Activated T-helper 1 cell treated with Interleukin-2 at 50 U/mL for 16 hours (primary cell): Measurements from ENCODE around the gene C6orf62.
"Not testable (repeated sequence)": the region's sequence is repeated elsewhere in the genome, so short reads cannot be mapped to it uniquely, and the experiment has no call there.

ENCODE experiments used
- DNase-seq: peaks from one replicate; pipeline ENCODE4 v3.0.0-alpha.2; 2020; ENCODE audit warnings: low read depth

C6orf62 gene

DNA sequence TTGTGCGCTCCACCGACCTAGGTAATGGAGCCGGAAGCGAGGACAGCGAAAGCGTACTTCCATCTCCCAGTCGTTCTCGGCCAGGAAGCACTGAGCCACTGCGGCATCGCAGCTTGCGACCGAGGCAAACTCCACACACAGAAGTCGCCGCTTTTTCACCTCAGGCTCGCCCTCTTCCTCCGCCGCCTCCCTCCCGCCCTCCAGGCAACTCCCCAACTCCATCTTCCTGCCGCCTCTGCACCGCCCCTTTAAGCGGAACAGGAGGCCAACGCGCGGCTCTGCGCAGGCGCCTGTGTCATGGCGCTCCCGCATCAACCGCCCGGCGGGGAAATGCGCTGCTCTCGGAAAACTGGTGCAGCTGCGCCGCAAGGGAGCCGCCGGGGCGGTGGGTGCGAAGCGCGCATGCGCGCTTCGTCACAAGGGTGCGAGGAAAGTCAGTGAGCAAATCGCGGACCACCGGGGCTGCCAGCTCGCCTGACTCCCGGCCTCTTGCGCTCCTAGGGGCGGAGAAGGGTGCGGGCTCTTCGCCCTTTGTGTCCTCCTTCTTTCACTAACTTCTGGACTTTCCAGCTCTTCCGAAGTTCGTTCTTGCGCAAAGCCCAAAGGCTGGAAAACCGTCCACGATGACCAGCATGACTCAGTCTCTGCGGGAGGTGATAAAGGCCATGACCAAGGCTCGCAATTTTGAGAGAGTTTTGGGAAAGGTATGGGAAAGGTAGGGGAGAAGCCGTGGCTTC lies 52.1 kb downstream of the C6orf62 start, which contains the start of the genes ACOT13 and TDP2:
Gene ACOT13, plus strand, starts transcription at position 437 of the 737 bp plus-strand sequence. Its CDS starts 187 bp downstream, at position 624.
Gene TDP2, minus strand, starts transcription at position 259 of the 737 bp plus-strand sequence. Its CDS starts 37 bp downstream, at position 222.
- peak; percentile 96 for DNase-seq

- peak; percentile 20 for DNase-seq
These were observed 52.8 kb downstream of the C6orf62 start for GRCh38 chr6:24666097-24666640.

DNA sequence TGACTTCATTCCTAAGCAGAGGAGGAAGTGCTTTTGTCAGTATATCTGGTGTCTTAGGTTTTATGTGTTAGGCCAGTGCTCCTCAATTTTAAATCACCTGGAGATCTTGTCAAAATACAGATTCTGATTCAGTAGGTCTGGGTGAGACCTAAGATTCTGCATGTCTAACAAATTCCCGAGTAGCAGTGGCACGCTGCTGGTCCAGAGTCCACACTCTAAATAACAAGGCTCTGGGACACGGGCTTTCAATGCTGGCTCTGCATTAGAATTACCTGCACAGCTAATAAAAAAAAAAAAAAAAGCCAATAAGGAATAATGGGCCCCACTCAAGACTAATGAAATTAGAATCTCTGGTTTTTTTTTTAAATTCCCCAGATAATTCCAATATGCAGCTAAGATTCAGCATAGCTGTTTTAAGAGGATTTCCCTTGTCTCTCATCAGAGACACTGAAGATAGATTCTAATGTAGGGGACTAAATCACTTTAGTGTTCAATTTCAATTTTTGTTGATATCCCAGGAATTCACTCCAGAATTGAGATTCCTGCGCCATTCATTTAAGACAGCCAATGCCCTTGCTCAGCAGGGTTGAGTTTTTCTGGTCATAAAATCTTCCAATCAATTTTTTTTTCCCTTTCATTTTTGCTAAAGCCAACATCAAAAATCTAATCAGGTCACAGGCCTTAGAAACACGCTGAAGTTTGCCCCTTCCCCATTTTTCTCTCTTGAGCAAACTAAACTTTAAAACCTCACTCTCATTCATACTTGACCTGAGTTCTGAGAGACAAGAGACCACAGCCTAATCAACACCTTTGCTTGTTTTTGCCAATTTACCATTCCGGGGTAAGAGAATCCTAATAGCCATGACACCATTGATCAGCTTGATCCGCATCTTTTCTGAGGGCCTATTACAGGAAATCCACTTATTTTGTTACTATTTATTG lies 54.6 kb downstream of the C6orf62 start:
- DNase-seq = no peak

DNA sequence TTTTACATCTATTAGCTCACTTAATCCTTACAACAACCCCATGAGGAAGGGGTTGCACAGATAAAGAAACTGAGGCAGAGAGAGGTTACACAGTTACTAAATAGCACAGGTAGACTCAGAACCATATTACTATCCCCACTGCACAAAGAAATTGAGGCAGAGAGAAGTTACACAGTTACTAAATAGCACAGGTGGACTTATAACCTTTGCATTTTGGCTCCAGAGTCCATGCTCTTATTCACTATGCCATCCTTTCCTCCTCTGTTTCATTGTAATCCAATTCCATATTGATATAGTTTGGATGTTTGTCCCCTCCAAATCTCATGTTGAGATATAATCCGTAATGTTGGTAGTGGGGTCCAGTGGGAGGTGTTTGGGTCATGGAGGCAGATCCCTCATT lies 55.8 kb downstream of the C6orf62 start:
- DNase-seq = no peak

DNA sequence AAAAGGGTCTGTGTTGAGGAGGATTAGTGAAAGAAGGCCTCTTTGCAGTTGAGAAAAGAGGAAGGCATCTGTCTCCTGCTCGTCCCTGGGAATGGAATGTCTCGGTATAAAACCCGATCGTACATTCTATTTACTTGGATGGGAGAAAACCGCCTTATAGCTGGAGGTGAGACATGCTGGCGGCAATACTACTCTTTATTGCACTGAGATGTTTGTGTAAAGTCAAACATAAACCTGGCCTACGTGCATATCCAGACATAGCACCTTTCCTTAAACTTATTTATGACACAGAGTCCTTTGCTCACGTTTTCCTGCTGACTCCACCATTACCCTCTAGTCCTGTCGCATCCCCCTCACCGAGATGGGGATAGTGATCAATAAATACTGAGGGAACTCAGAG lies 56.7 kb downstream of the C6orf62 start:
- no peak for DNase-seq

GRCh38 chr6:24661759-24662158 lies 57.2 kb downstream of the C6orf62 start:
- not testable (repeated sequence) for DNase-seq

DNA sequence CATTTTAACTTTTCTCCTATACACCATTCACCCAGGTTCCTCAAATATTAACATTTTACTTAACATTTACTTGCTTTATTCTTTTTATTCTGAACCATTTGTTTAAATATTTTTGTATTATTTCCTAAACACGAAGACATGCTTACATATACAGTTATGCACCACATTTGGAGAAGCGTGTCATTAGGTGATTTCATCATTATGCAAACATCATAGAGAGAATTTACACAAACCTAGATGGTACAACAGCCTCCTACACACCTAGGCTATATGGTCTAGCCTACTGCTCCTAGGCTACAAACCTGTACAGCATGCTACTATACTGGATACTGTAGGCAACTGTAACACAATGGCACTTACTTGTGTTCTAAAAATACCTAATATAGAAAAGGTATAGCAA lies 58.8 kb downstream of the C6orf62 start:
- DNase-seq = no peak

DNA sequence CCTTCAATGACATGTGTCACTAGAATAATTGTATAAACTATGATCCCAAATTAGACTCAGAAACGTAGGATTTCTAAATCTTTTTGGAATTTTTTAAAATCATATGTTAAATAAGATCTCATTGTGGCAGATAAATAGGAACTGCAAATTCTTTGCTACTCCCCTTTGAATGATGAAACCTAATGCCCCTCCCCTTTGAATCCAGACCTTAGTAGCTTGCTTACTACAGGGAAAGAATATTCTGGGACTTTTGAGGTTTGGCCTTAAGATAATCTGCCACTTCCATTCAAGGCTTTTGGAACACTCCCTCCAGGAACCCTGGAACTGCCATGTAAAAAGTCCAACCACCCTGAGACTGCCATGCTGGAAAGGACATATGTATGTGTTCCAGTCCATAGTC lies 59.4 kb downstream of the C6orf62 start:
- DNase-seq = no peak

DNA sequence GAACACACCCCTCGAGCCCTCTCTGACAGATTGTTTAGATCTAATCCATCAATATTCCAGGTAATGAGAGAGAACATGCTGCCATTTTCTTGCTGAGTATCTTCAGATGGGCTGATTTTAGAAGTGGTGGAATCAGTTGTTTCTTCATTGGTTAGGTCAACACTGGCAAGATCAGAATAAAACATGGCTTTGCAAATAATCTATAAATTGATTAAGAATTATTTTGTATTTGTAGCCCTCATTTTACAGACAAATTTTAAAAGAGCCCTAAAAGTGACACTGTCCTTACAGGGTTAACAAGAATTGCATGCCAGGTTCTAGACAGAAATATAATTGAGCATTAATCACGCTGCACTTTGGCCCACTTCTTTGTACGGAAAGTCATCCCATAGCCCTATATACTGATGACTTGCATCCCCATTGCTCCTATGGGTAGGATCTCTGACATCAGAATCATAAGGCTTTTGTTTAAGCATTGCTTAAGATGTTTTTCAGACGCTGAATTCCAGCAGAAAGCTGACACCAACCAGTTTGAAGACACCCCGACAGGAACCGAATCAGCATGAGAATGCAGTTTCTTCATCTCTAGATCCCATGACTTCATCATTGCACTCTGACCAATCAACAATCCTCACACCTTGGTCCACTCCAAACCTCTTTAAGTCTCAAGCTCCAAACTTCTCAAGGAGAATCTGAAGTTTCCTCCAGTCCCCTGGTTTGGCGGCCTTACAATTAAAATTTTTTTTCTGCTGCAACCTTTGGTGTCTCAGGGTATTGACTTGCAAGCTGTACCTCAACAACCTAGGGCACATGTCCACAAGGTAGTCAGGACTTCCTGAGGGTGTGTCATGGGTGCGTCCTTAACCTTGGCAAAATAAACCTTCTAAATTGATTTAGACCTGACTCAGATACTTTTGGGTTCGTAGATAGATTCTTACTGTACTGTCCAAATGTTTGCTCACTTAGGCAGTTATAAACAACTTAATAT lies 60.1 kb downstream of the C6orf62 start:
- no peak for DNase-seq

- no peak for DNase-seq
These were observed 63.7 kb downstream of the C6orf62 start for GRCh38 chr6:24655215-24655614.
